ENCODE measurements around the gene CCL22.

GRCh38 chr16:57348327-57348726, 10.3 kb upstream of the CCL22 start:
- no peak for TF ChIP-seq CTCF (conservative IDR thresholded peaks at IDR 0.05 in 1 of 2, IDR thresholded peaks at IDR 0.05 in 1 of 2; ENCODE audit: extremely low read depth in 1 of 2, insufficient read depth in 1 of 2, low read depth in 1 of 2, low read length in 2 of 2)
- TF ChIP-seq EZH2 (IDR thresholded peaks at IDR 0.05; ENCODE audit: borderline replicate concordance, low read length), result no peak

Measured in mammary epithelial cell (primary cell).